Astrocyte of the cerebellum (primary cell): Measurements from ENCODE around the gene ADGRD1.

Experiments used
- DNase-seq: peaks from one replicate; pipeline ENCODE4 v3.0.0-alpha.2; 2011; ENCODE audit warnings: low read depth
- H3K4me3 ChIP-seq: 2 replicates; pipeline ENCODE4 v1.5.1; 2011; ENCODE audit warnings: mild to moderate bottlenecking, low read depth, low read length, moderate library complexity
- CTCF ChIP-seq: IDR thresholded peaks from 2 replicates; pipeline ENCODE4 v1.5.1; 2012; ENCODE audit warnings: low read length, low read depth, moderate library complexity, mild to moderate bottlenecking; ENCODE audit errors: missing control alignments
- in situ Hi-C: cut with HindIII; loops from 2 replicates; pipeline ENCODE4 v1.10.0; 2017; ENCODE audit warnings: low sequenced_read_pairs

The ADGRD1 gene

DNA sequence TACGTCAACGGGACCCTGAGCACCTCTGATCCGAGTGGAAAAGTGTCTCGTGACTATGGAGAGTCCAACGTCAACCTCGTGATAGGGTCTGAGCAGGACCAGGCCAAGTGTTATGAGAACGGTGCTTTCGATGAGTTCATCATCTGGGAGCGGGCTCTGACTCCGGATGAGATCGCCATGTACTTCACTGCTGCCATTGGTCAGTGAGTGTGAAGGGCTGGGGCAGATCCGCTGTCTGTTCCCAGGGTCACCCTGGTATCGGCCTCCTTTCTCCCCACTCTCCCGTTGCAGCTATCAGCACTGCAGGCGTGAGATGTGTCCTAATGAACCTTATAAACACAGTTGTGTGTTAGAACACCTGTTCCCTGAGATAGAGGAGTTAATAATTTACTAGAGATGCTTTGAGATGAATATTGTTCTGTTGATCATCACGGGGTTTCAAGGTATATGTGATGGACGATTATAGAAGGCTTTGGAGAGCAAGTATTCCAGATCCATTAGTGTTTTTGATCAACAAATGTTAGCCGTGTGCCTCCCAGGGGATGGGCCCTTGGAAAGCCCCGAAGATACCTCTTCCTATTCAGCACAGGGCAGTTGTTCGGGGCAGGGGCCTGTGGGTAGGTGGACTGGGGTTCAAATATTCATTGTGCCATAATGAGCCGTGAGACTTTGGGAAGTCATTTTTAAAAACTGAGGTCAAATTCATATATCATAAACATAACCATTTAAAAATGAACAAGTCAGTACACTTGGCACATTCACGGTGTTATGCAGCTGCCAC lies 33.6 kb downstream of the ADGRD1 start:
- no peak overlapping the region for H3K4me3 ChIP-seq
- in situ Hi-C loops, result no loop called here
- no peak for TF ChIP-seq CTCF
- no peak for DNase-seq

DNA sequence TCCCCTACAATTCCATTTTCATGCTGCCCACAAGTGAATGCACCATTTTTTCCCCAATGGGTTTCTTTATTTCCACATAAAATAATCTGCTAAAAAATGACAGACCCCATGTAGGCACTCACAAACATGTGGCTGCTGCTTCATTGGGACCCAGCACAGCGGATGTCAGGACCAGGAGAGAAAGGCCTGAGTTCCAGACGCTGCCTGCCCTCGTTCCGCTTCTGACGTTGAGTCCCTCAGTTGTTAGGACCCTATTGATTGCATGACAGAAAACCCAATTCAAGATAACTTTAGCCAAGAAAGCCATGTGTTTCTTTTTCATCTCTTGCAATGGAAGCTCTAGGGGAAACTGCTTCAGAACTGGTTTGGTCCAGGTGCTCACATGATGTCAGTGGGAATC lies 34.6 kb downstream of the ADGRD1 start:
- no peak for DNase-seq
- no peak for TF ChIP-seq CTCF
- in situ Hi-C loops, result no loop called here
- H3K4me3 ChIP-seq, result no peak overlapping the region

DNA sequence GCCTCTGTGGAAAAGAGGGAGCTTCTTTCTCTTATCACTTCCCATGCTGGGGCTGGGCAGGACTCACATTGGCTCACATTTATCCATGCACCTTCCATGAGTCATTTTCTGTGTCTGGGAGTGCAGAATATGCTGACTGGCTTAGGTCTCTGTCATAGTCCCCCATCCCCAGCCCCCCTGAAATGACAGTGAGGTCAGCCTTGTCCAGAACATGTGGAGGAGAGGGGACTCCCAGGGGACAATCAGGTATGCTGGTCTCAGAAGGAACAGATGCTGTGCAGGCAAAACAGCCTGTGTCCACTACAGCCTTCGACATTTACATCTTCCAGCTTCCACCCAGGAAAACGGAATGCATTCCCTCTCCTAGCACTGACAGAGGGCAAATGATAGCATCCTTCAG lies 35.0 kb downstream of the ADGRD1 start:
- DNase-seq, result no peak
- in situ Hi-C loops, result no loop called here
- no peak for TF ChIP-seq CTCF
- no peak overlapping the region for H3K4me3 ChIP-seq

DNA sequence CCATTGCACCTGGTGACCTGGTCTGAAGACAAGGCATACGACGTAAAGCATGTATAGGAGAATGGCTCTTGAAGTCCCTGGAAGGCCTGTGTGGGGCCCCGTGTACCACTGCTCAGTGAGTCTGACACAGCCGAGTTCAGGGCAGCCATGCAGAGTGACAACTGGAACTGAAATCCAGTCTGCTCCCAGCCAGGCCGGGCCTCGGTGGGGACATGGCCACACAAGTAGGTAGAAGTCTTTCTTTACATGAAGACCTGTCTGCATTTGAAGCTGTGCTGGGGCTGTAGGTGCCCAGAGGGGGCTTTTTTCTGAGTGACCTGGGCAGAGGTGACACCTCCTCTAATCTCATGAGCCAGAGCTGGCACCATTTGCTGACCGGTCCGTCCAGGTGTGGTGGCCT lies 35.7 kb downstream of the ADGRD1 start:
- in situ Hi-C loops, result no loop called here

GRCh38 chr12:130990034-130990433 lies 36.3 kb downstream of the ADGRD1 start:
- no peak overlapping the region for H3K4me3 ChIP-seq
- TF ChIP-seq CTCF, result no peak
- DNase-seq, result no peak
- in situ Hi-C loops, result no loop called here

More for the DNA sequence above, 35.7 kb downstream of the ADGRD1 start:
- TF ChIP-seq CTCF, result no peak
- H3K4me3 ChIP-seq, result no peak overlapping the region
- DNase-seq, result no peak

DNA sequence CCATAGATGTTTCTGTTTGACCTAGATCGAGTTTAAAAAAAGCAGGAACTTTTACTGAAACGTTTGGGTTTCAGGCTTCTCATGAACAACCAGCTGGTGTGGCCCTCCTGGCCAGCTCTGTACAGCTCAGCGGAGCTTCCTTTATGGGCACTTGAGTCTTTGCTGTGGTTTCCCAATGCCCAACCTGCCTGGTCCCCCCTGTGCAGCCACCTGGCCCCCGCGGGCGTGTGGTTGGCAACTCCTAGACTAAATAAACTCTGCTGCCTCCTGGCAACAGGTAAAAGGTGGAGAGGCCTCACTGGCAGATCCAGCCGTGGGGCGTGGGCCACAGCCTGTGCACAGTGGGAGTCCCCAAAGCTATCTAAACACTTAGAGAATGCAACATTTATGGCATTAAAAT lies 38.7 kb downstream of the ADGRD1 start:
- in situ Hi-C loops, result no loop called here
- no peak for TF ChIP-seq CTCF
- no peak for DNase-seq
- no peak overlapping the region for H3K4me3 ChIP-seq
